Panc1 (cell line): ENCODE results near the gene CLEC4G. TPM values are rescaled to one million over a fixed set of nuclear protein-coding genes. Genes with fewer than 3 reads are reported as not detected.

ENCODE experiments used
- ATAC-seq: fragments of 200-7000 bp; cut with Tn5 transposase; 2 replicates; pipeline ENCODE4 v1.9.1; 2020; ENCODE audit warnings: mild to moderate bottlenecking, moderate library complexity
- BruUV-seq: library from RNA; stranded (reverse); fragments of 400-500 nt; replicated peaks from 2 replicates; lab custom pipeline; 2021; lab: Mats Ljungman, UMichigan
- CTCF ChIA-PET: fragments of 300-600 bp; sonication (Branson Sonifier 250); formaldehyde crosslinking; loops from one replicate; lab custom pipeline; 2022; ENCODE audit warnings: antibody characterized with exemption; lab: Charles Lee
- POLR2A ChIA-PET: fragments of 300-600 bp; sonication (Branson Sonifier 250); formaldehyde crosslinking; loops from one replicate; lab custom pipeline; 2022; ENCODE audit warnings: antibody characterized with exemption; lab: Charles Lee
- DNase-seq: peaks from one replicate; pipeline ENCODE4 v3.0.0-alpha.2; 2010; ENCODE audit warnings: low read depth, low spot score
- H3K27ac ChIP-seq: 2 replicates; pipeline ENCODE4 v1.5.1; 2011; ENCODE audit warnings: mild to moderate bottlenecking, low read length, inconsistent platforms
- H3K27me3 ChIP-seq: fragments of 200-500 bp; sonication (Bioruptor generic); 2 replicates; pipeline ENCODE4 v1.6.0; 2014; ENCODE audit warnings: low read length, inconsistent platforms; ENCODE audit not compliant: control insufficient read depth, insufficient read depth
- H3K36me3 ChIP-seq: fragments of 200-500 bp; sonication (Bioruptor generic); 2 replicates; pipeline ENCODE4 v1.5.1; 2014; ENCODE audit warnings: inconsistent platforms, mild to moderate bottlenecking, low read length, moderate library complexity; ENCODE audit not compliant: control insufficient read depth, insufficient read depth
- H3K4me1 ChIP-seq: 2 replicates; pipeline ENCODE4 v1.5.1; 2011; ENCODE audit warnings: inconsistent platforms, mild to moderate bottlenecking, low read length, moderate library complexity; ENCODE audit not compliant: control insufficient read depth, insufficient read depth
- H3K4me3 ChIP-seq, 2 experiments: 2 replicates each; pipeline ENCODE4 v1.5.1; 2011 to 2012; ENCODE audit warnings: low read depth in 2 of 2, low read length in 2 of 2, mild to moderate bottlenecking in 2 of 2, inconsistent platforms in 1 of 2, moderate library complexity in 1 of 2
- H3K9me3 ChIP-seq: fragments of 200-500 bp; sonication (Bioruptor generic); 2 replicates; pipeline ENCODE4 v1.5.1; 2014; ENCODE audit warnings: low read depth, mild to moderate bottlenecking, inconsistent platforms, low read length, moderate library complexity; ENCODE audit not compliant: control insufficient read depth, insufficient read depth
- POLR2AphosphoS5 ChIP-seq: IDR thresholded peaks from 2 replicates; pipeline ENCODE4 v1.6.1; 2012; ENCODE audit warnings: mild to moderate bottlenecking, low read depth, low read length, moderate library complexity
- SIN3A ChIP-seq: IDR thresholded peaks from 2 replicates; pipeline ENCODE4 v1.6.1; 2012; ENCODE audit warnings: low read depth, mild to moderate bottlenecking, low read length, moderate library complexity, borderline replicate concordance; ENCODE audit not compliant: insufficient read depth
- TCF7L2 ChIP-seq: IDR thresholded peaks from 2 replicates; pipeline ENCODE4 v1.6.1; 2011; ENCODE audit warnings: mild to moderate bottlenecking, low read depth, low read length, inconsistent platforms
- in situ Hi-C: cut with HindIII; loops from 2 replicates; pipeline ENCODE4 v1.10.0; 2016; ENCODE audit warnings: low sequenced_read_pairs, low pct_unique_long_range_greater_than_20kb
- intact Hi-C: fragments of 100-400 bp; cut with micrococcal nuclease; formaldehyde crosslinking; loops from one replicate; pipeline ENCODE4 v1.10.0; 2022; ENCODE audit not compliant: unreplicated experiment
- total RNA-seq: library from RNA; stranded (reverse); gene quantifications from one replicate; pipeline ENCODE4 v1.2.1, GENCODE V29; 2021; ENCODE audit not compliant: unreplicated experiment
- TF ChIP-seq, protein P1 (sequence below), 2 experiments: IDR thresholded peaks; 2 replicates each; pipeline ENCODE4 v1.6.1; 2011 to 2012; ENCODE audit warnings: low read depth in 2 of 2, control low read depth in 1 of 2, low read length in 1 of 2, mild to moderate bottlenecking in 1 of 2, moderate library complexity in 1 of 2; ENCODE audit not compliant: insufficient read depth in 1 of 2
- TF ChIP-seq, protein P2 (sequence below): fragments of 450-650 bp; IDR thresholded peaks from 2 replicates; pipeline ENCODE4 v1.5.1; 2017; ENCODE audit warnings: mild to moderate bottlenecking

CLEC4G gene
- total RNA-seq, 1 experiment from 2014 or later: not detected

- DNase-seq: no peak
- H3K27me3 ChIP-seq: no peaks in the 10 kb centered on the region
- TF ChIP-seq, protein P1, sequence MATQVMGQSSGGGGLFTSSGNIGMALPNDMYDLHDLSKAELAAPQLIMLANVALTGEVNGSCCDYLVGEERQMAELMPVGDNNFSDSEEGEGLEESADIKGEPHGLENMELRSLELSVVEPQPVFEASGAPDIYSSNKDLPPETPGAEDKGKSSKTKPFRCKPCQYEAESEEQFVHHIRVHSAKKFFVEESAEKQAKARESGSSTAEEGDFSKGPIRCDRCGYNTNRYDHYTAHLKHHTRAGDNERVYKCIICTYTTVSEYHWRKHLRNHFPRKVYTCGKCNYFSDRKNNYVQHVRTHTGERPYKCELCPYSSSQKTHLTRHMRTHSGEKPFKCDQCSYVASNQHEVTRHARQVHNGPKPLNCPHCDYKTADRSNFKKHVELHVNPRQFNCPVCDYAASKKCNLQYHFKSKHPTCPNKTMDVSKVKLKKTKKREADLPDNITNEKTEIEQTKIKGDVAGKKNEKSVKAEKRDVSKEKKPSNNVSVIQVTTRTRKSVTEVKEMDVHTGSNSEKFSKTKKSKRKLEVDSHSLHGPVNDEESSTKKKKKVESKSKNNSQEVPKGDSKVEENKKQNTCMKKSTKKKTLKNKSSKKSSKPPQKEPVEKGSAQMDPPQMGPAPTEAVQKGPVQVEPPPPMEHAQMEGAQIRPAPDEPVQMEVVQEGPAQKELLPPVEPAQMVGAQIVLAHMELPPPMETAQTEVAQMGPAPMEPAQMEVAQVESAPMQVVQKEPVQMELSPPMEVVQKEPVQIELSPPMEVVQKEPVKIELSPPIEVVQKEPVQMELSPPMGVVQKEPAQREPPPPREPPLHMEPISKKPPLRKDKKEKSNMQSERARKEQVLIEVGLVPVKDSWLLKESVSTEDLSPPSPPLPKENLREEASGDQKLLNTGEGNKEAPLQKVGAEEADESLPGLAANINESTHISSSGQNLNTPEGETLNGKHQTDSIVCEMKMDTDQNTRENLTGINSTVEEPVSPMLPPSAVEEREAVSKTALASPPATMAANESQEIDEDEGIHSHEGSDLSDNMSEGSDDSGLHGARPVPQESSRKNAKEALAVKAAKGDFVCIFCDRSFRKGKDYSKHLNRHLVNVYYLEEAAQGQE (IDR thresholded peaks at IDR 0.05; ENCODE audit: insufficient read depth in 1 of 2, low read depth in 2 of 2, low read length in 1 of 2): no peak
- TF ChIP-seq POLR2AphosphoS5 (no peak), TCF7L2 (no peak), SIN3A (no peak)
- TF ChIP-seq, protein P2, sequence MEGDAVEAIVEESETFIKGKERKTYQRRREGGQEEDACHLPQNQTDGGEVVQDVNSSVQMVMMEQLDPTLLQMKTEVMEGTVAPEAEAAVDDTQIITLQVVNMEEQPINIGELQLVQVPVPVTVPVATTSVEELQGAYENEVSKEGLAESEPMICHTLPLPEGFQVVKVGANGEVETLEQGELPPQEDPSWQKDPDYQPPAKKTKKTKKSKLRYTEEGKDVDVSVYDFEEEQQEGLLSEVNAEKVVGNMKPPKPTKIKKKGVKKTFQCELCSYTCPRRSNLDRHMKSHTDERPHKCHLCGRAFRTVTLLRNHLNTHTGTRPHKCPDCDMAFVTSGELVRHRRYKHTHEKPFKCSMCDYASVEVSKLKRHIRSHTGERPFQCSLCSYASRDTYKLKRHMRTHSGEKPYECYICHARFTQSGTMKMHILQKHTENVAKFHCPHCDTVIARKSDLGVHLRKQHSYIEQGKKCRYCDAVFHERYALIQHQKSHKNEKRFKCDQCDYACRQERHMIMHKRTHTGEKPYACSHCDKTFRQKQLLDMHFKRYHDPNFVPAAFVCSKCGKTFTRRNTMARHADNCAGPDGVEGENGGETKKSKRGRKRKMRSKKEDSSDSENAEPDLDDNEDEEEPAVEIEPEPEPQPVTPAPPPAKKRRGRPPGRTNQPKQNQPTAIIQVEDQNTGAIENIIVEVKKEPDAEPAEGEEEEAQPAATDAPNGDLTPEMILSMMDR: no peak
Observed at GRCh38 chr19:7722231-7722651, 9.7 kb downstream of the CLEC4G start.

GRCh38 chr19:7720351-7720750 lies 11.6 kb downstream of the CLEC4G start:
- H3K4me1 ChIP-seq: no peaks in the 10 kb centered on the region
- in situ Hi-C loops (no loop called here), intact Hi-C loops (no loop called here)
- no peaks in the 10 kb centered on the region for H3K36me3 ChIP-seq
- no peaks in the 10 kb centered on the region for H3K9me3 ChIP-seq
- POLR2A ChIA-PET: no interaction called here
- no peak overlapping the region for H3K4me3 ChIP-seq
- DNase-seq (no peak), ATAC-seq (no peak)
- no peaks in the 10 kb centered on the region for H3K27me3 ChIP-seq
- TF ChIP-seq SIN3A (no peak), TCF7L2 (no peak), POLR2AphosphoS5 (no peak)
- TF ChIP-seq, protein P2: no peak
- TF ChIP-seq, protein P1 (IDR thresholded peaks at IDR 0.05; ENCODE audit: insufficient read depth in 1 of 2, low read depth in 2 of 2, low read length in 1 of 2): no peak
- CTCF ChIA-PET: no interaction called here
- H3K27ac ChIP-seq: no peak overlapping the region
- BruUV-seq: no TSS peak

More at GRCh38 chr19:7722231-7722651, 9.7 kb downstream of the CLEC4G start:
- H3K4me1 ChIP-seq: no peaks in the 10 kb centered on the region
- CTCF ChIA-PET: no interaction called here
- ATAC-seq: no peak
- in situ Hi-C loops (no loop called here), intact Hi-C loops (no loop called here)
- no TSS peak for BruUV-seq
- no peak overlapping the region for H3K4me3 ChIP-seq
- no peaks in the 10 kb centered on the region for H3K36me3 ChIP-seq
- no peaks in the 10 kb centered on the region for H3K9me3 ChIP-seq
- POLR2A ChIA-PET: no interaction called here
- no peak overlapping the region for H3K27ac ChIP-seq
